GM18517 (cell line): Measurements from ENCODE around the gene MDP1.
"Not testable (repeated sequence)": the region's sequence is repeated elsewhere in the genome, so short reads cannot be mapped to it uniquely, and the experiment has no call there.

Source experiments
- ATAC-seq: cut with Tn5 transposase; IDR thresholded peaks from one replicate; pipeline ENCODE4 v1.9.1; 2021; ENCODE audit warnings: mild to moderate bottlenecking, moderate library complexity; ENCODE audit not compliant: unreplicated experiment

MDP1 gene

DNA sequence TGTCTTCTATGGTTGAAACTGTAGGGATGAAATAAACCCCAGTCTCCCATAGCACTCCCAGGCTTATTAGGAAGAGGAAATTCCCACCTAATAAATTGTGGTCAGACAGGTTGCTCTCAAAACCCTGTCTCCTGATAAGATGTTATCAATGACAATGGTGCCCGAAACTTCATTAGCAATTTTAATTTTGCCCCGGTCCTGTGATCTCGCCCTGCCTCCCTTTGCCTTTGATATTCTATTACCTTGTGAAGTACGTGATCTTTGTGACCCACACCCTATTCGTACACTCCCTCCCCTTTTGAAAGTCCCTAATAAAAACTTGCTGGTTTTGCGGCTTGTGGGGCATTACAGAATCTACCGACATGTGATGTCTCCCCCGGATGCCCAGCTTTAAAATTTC lies 13.3 kb downstream of the MDP1 start:
- ATAC-seq = not testable (repeated sequence)

GRCh38 chr14:24198814-24199524 lies 16.9 kb downstream of the MDP1 start:
- no peak for ATAC-seq

GRCh38 chr14:24197056-24197450 lies 18.8 kb downstream of the MDP1 start:
- no peak for ATAC-seq

- peak; percentile 26 for ATAC-seq
Observed at GRCh38 chr14:24196071-24197055, 19.5 kb downstream of the MDP1 start.

DNA sequence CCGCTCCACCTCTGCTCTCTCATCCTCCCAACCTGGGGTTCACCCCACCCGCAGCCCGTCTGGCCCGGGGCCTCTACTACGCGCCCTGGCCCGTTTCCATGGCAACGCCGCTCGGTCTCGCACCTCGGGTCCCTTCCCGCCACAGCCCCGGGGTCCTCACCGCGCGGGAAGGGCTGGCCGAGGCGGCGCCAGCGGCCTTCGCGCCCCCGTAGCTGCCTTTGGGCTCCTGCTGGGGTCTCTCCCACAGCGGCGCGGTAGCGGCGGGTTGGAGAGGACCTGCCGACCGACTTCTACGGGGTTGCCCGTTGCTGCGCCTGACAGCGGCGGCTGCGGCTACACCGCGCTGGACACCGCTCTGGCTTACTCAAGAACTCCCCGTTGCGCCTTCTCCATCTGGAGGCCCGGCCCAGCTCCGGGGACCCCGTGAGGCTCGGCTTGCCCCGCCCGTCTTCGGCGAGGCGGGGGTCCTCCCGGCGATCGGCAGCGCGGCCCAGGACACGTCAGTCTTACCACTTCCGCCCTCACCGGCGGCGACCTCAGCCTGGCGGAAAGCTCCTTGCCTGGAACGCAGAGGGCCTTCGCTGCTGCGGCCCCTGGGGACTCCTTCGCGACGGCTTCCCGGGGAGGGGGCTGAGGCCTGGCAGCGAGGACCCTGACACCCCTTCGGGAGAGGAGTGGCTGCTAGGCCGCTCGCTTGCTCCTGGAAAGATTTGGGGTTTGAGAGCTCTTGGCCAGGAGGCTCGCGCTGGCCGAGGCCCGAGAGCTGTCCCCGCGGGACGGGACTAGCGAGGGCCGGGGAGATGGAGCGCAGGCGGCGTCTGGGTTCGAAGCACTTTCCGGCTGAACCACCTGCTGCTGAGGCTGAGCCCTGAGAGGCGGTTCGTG lies 20.4 kb downstream of the MDP1 start, which contains the start of gene TM9SF1:
Gene TM9SF1 (minus strand): TSS at position 256 of the 885 bp plus-strand sequence. CDS start 422 bp downstream, outside the sequence.
- peak; percentile 76 for ATAC-seq

- no peak for ATAC-seq
Observed at GRCh38 chr14:24194873-24195185, 21.0 kb downstream of the MDP1 start.

- no peak for ATAC-seq
Observed at GRCh38 chr14:24194186-24194872, 21.5 kb downstream of the MDP1 start.

DNA sequence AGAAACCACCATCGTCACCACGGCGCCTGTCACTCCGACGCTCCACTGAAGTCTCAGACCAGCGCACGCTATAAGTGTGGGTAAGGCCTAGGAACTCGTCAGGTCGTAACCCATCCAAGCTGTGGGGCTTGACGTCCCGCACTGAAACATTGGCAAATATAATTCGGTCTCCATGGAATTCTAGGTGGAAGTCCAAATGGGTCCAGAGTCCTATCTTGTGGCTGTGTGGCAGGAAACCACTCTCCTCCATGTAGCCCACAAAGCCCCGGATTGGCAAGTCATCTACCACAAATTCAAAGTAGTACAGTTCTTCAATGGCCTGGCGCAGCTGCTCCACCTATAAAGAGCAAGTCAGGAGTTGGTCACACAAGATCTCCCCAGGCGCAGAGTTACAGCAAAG lies 22.9 kb downstream of the MDP1 start:
- ATAC-seq = no peak

GRCh38 chr14:24190416-24190815 lies 25.4 kb downstream of the MDP1 start:
- ATAC-seq = no peak

DNA sequence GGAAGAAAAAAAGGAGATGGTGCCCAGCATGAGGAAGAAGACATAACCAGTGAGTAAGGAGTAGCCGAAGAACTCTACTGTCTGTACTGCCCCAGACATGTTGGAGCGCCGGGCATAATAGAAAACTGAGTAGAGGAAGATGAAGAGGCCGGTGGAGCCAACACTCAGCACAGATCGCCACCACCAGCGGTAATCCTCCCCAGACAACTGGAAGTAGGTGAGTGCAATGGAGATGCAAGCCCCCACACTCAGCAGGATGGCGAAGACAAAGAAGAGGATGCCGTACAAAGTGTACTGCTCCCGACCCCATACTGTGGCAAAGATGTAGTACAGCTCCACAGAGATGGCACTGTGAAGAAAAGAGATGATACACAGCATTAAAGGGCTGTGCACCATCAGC lies 26.4 kb downstream of the MDP1 start:
- no peak for ATAC-seq

GRCh38 chr14:24189059-24189375 lies 26.8 kb downstream of the MDP1 start:
- ATAC-seq = no peak

DNA sequence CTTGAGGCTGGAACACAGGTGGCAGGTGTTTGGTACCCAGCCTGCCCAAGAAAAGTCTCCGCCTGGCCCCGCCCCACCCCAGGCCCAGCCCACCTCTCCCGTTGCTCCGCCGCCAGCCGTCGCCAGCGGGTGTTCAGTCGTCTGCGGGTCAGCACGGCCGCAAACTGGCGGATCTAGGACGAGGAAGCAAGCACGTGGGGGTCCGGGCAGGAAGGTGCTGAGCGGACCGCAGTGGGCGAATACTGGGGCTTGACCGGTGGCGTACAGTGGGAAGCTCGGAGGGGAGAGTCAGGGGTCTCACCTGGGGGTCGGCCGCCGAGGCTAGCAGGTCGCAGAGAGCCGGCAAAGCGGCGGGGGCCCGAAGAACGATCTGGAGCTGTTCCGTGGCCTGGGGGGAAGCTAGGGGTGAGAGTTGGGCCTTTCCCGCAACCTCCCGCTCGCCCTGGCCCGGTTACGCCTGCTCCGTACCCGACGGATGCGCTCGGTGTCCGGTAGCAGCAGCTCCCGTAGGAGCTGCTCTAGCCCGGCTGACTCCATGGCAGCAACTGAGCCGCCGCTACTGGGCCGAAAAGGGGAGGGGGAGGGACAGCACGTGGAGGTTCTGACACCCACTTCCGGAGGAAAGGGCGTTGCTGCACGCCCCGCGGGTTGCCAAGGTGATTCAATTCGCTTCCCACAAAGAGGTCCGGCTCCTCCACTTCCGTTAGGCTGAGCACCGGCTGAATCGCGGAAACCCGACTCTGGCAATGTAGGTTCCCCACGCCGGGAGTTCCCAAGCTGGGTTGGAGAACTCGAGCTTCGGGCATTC lies 27.4 kb downstream of the MDP1 start, which contains the start of gene IPO4:
Gene IPO4 (minus strand): TSS at position 566 of the 808 bp plus-strand sequence. CDS start 29 bp downstream, at position 537.
- ATAC-seq = peak; percentile 86

GRCh38 chr14:24187539-24187915 lies 28.3 kb downstream of the MDP1 start:
- no peak for ATAC-seq

- ATAC-seq = no peak
Observed at GRCh38 chr14:24186831-24187538, 28.9 kb downstream of the MDP1 start.

DNA sequence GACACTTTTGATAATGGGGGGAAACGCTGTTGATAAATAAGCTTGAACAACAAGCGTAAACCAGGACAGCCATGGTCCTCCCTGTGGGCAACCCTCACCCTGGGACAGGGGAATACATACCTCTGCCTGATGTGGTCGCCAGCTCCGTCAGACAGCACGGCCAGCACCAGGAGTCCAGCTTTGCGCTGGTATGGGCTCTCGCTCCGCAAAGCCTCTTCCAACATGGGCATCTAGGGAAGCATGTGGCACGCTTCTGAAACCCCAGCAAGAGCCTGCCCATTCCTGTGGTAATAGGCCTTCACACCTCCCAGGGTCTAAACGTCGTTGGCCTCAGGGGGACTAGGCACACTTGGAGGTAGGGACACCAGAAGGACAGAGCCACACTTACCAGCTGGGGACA lies 30.1 kb downstream of the MDP1 start:
- ATAC-seq = no peak

- no peak for ATAC-seq
Observed at GRCh38 chr14:24185026-24185425, 30.8 kb downstream of the MDP1 start.

GRCh38 chr14:24184104-24184970 lies 31.5 kb downstream of the MDP1 start:
- no peak for ATAC-seq

GRCh38 chr14:24183014-24183481 lies 32.8 kb downstream of the MDP1 start:
- ATAC-seq = no peak
